HG03342 (cell line): ENCODE measurements around the gene CTIF.

Source experiments
- ATAC-seq: cut with Tn5 transposase; IDR thresholded peaks from one replicate; pipeline ENCODE4 v1.9.1; 2021; ENCODE audit warnings: mild to moderate bottlenecking, moderate library complexity; ENCODE audit not compliant: unreplicated experiment

The CTIF gene

GRCh38 chr18:48872234-48873145, 333.7 kb downstream of the CTIF start:
- no peak for ATAC-seq

GRCh38 chr18:48874233-48874632, 335.4 kb downstream of the CTIF start:
- no peak for ATAC-seq

GRCh38 chr18:48874701-48875162, 335.9 kb downstream of the CTIF start:
- ATAC-seq, result no peak

- ATAC-seq, result no peak
Observed at GRCh38 chr18:48875314-48875941, 336.6 kb downstream of the CTIF start.

GRCh38 chr18:48875942-48876511, 337.2 kb downstream of the CTIF start:
- ATAC-seq, result no peak

GRCh38 chr18:48876590-48876989, 337.8 kb downstream of the CTIF start:
- no peak for ATAC-seq

- no peak for ATAC-seq
Observed at GRCh38 chr18:48877941-48878340, 339.1 kb downstream of the CTIF start.

- no peak for ATAC-seq
Observed at GRCh38 chr18:48878471-48878870, 339.6 kb downstream of the CTIF start.

- no peak for ATAC-seq
Observed at GRCh38 chr18:48879008-48879431, 340.2 kb downstream of the CTIF start.

GRCh38 chr18:48880931-48881330, 342.1 kb downstream of the CTIF start:
- no peak for ATAC-seq

- ATAC-seq, result no peak
Observed at GRCh38 chr18:48882379-48882778, 343.5 kb downstream of the CTIF start.

GRCh38 chr18:48884306-48884705, 345.5 kb downstream of the CTIF start:
- ATAC-seq, result no peak

GRCh38 chr18:48884771-48885170, 345.9 kb downstream of the CTIF start:
- no peak for ATAC-seq

- no peak for ATAC-seq
Observed at GRCh38 chr18:48885266-48885923, 346.6 kb downstream of the CTIF start.

GRCh38 chr18:48885924-48886400, 347.1 kb downstream of the CTIF start:
- ATAC-seq, result no peak

- no peak for ATAC-seq
Observed at GRCh38 chr18:48886520-48887293, 347.9 kb downstream of the CTIF start.

GRCh38 chr18:48887294-48887904, 348.6 kb downstream of the CTIF start:
- ATAC-seq, result no peak

GRCh38 chr18:48887905-48888772, 349.3 kb downstream of the CTIF start:
- no peak for ATAC-seq

GRCh38 chr18:48888773-48889080, 349.9 kb downstream of the CTIF start:
- ATAC-seq, result no peak
